Gastroesophageal sphincter (tissue), 4 donors: ENCODE data around the gene WNT9A. TPM values are rescaled to one million over a fixed set of nuclear protein-coding genes. Genes with fewer than 3 reads are reported as not detected.

Experiments
- ATAC-seq: fragments of 150-250 bp; one replicate; pipeline ENCODE4 v1.9.1; 2016; ENCODE audit warnings: mild to moderate bottlenecking, moderate library complexity
- H3K27ac ChIP-seq, 4 donors: fragments of 200-600 bp; sonication (generic) in 3 of 4; 1 replicate in 3 of 4; 2 replicates in 1 of 4; pipeline ENCODE4 v1.5.1; 2016 to 2019
- H3K27me3 ChIP-seq: fragments of 200-600 bp; sonication (generic); one replicate; pipeline ENCODE4 v1.5.1; 2019
- H3K36me3 ChIP-seq, 2 donors: fragments of 200-600 bp; sonication (generic); one replicate each; pipeline ENCODE4 v1.5.1; 2019; ENCODE audit warnings: control low read depth in 1 of 2
- H3K4me1 ChIP-seq, 3 donors: fragments of 200-600 bp; sonication (generic); 1 replicate in 2 of 3; 2 replicates in 1 of 3; pipeline ENCODE4 v1.5.1; 2016 to 2019; ENCODE audit warnings: control low read depth in 2 of 3
- H3K4me3 ChIP-seq, 2 donors: fragments of 200-600 bp; sonication (generic); one replicate each; pipeline ENCODE4 v1.5.1; 2019; ENCODE audit warnings: mild to moderate bottlenecking in 1 of 2, moderate library complexity in 1 of 2
- H3K9me3 ChIP-seq, 3 donors: fragments of 200-600 bp; sonication (generic); one replicate each; pipeline ENCODE4 v1.5.1; 2017 to 2019; ENCODE audit warnings: control low read depth in 2 of 3
- CTCF ChIP-seq, 4 experiments: fragments of 200-600 bp in 2 of 4; fragments of 450-650 bp in 2 of 4; sonication (generic) in 1 of 4; IDR thresholded peaks; one replicate each; pipeline ENCODE4 v1.5.1; 2017 to 2019; ENCODE audit warnings: antibody characterized with exemption in 4 of 4, mild to moderate bottlenecking in 2 of 4, moderate library complexity in 2 of 4
- EP300 ChIP-seq: sonication (generic); formaldehyde crosslinking; IDR thresholded peaks from one replicate; pipeline ENCODE4 v1.6.1; 2017; ENCODE audit warnings: antibody characterized with exemption, mild to moderate bottlenecking
- POLR2A ChIP-seq, 2 donors: fragments of 450-650 bp; IDR thresholded peaks; one replicate each; pipeline ENCODE4 v1.6.1; 2017; ENCODE audit warnings: antibody characterized with exemption in 2 of 2, mild to moderate bottlenecking in 2 of 2, moderate library complexity in 1 of 2
- POLR2AphosphoS5 ChIP-seq: sonication (generic); formaldehyde crosslinking; IDR thresholded peaks from one replicate; pipeline ENCODE4 v1.6.1; 2017; ENCODE audit warnings: antibody characterized with exemption
- WGBS, 2 donors: methylation state at CpG; one replicate each; pipeline ENCODE4 v1.1.5; 2018; ENCODE audit warnings: low coverage in 1 of 2; 5-methylcytosine and 5-hydroxymethylcytosine counted together
- small RNA-seq, 4 donors: library from RNA; depleted of rRNA; stranded (forward); fragments of <200 nt; gene quantifications; one replicate each; pipeline ENCODE3, GENCODE V24; 2016
- total RNA-seq, 4 donors: library from RNA; depleted of rRNA; stranded (reverse); fragments of >200 nt; gene quantifications; one replicate each; pipeline ENCODE4 v1.1.0, GENCODE V29; 2016

WNT9A gene
- total RNA-seq, 4 donors from 2014 or later, result 5.4 to 14.0 (median 6.6) TPM

- no peaks in the 10 kb centered on the region for H3K4me1 ChIP-seq
- no peak for ATAC-seq
- TF ChIP-seq POLR2A (IDR thresholded peaks at IDR 0.05) (no peak), EP300 (no peak), POLR2AphosphoS5 (no peak), CTCF (IDR thresholded peaks at IDR 0.05) (no peak)
- no peak overlapping the region for H3K27ac ChIP-seq
- WGBS, 2 donors, result 48 to 69% methylated on average over 4 of the region's 5 CpGs
- peaks cover 2% of the 10 kb centered on the region for H3K27me3 ChIP-seq
- H3K36me3 ChIP-seq, result no peaks in the 10 kb centered on the region
- no peak overlapping the region for H3K4me3 ChIP-seq
- H3K9me3 ChIP-seq, result peaks cover 0 to 14% (median 0%) of the 10 kb centered on the region in 3 donors
Observed at GRCh38 chr1:227869279-227869842, 78.4 kb downstream of the WNT9A start.

Small RNAs within 50 kb of the gene (small RNA-seq; reads per million reads assigned to genes)
- gene MIR5008, result 0 to 1.4 (median 0.06) reads per million in 4 donors
- gene SEPT14P17, result 0 reads per million in 4 donors

Other genes with a start within 250 kb of the WNT9A start
- gene JMJD4, start 212.6 kb downstream of the WNT9A start, total RNA-seq, result 10 to 100 TPM; 13.8 to 19.5 (median 17.0) TPM
- gene SNAP47, start 212.5 kb downstream of the WNT9A start, total RNA-seq, result 10 to 100 TPM; 27.1 to 47.0 (median 35.6) TPM
- not detected for gene PRSS38, start 132.3 kb downstream of the WNT9A start, total RNA-seq
- not detected for gene WNT3A, start 59.1 kb upstream of the WNT9A start, total RNA-seq
- gene ARF1, start 134.8 kb upstream of the WNT9A start, total RNA-seq, result 100 to 1,000 TPM; 256 to 385 (median 303) TPM
- gene C1orf35, start 155.4 kb upstream of the WNT9A start, total RNA-seq, result 10 to 100 TPM; 11.6 to 16.0 (median 14.6) TPM
- gene MRPL55, start 161.4 kb upstream of the WNT9A start, total RNA-seq, result 100 to 1,000 TPM in 2 of 4 donors, 10 to 100 TPM in 2; 50.2 to 394 (median 81.5) TPM
- gene GUK1, start 192.3 kb upstream of the WNT9A start, total RNA-seq, result 100 to 1,000 TPM; 234 to 504 (median 299) TPM
- 1 to 10 TPM; 5.1 to 9.0 (median 7.0) TPM for gene GJC2, start 202.0 kb upstream of the WNT9A start, total RNA-seq
- gene IBA57, start 217.9 kb upstream of the WNT9A start, total RNA-seq, result 10 to 100 TPM in 1 of 4 donors, 1 to 10 TPM in 3; 4.2 to 11.3 (median 7.4) TPM